ENCODE data around the gene CD4.
"Not testable (repeated sequence)": the region's sequence is repeated elsewhere in the genome, so short reads cannot be mapped to it uniquely, and the experiment has no call there.

Gene CD4

DNA sequence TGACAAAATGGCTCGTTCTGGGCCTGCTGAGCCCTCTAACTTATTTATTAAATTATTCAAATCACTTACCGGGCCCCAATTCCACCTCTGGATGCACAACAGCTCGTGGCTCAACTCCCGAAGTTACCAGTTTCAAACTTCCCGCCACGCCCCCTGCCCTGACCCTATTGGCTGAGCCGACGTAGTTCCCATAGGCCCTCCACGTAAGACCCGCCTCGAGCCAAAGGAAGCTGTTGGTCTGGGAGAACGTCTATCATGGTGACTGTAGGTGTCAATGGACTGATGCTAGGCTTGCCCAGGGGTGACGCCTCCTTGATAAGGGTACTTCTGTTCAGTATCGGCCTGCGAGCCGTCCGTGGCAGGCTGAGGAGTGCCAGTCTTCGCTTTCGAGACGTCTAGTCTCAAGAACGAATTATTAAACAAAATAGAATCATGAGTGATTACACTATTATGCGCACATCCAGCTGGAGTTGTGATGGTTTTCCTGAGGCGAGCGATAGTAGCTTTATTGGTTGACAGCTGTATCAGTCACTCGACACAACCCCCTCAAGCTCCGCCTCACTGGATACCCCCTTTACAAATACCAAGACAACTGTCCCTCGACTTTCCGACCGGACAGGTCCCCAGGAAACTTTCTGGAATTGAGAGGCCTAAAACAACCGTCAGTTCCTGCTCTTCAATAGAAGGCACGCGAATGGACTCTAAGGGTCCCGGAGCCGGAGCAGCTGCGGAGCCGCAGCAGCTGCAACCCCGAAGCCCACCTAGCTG is 62.0 kb downstream of the CD4 start, which contains the start of gene CDCA3:
Gene CDCA3, minus strand, starts transcription at position 134 of the 768 bp plus-strand sequence. CDS start 334 bp downstream, outside the sequence.
- peak; percentile 84 for DNase-seq

- DNase-seq: peak; percentile 95
Measured at GRCh38 chr12:6851921-6852650, 62.8 kb downstream of the CD4 start, which contains the start of gene USP5. Gene USP5 (plus strand): TSS chr12:6852150. CDS start chr12:6852180, 30 bp downstream.

DNA sequence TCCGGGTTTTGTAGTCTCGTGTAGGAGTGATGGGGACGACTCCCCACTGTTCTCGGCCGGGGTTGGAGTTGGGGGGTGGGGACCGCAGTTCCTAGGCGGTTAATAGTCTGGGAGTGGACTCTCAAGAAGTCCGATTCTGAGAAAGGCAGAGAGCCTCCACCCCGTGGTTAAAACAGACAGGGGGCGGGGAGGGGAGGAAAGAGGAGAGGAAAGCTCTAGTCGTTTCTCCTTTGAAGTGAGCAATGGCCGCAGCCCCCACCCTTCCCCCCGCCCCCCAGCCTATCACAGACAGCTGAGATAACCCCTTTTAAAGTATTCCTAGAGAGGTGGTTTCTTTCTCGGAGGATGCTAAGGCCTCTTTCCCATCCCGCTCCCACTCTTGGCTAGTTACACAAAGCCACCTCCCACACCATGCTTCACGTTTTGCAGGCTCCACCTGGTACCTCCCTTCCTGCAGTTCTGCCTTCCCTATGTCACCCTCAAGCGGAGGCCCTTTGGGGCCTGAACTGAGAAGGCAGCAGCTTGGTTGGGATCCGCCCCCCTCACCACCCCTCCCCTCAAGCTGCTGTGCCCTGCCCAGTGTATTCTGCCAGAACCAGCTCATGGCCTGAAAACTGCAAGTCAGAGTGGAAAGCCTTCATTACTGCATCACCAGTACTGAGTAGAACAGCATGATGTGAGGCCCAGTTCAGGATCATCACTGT is 63.5 kb downstream of the CD4 start:
- peak; percentile 60 for DNase-seq

- DNase-seq: no peak
Measured at GRCh38 chr12:6853626-6854025, 64.3 kb downstream of the CD4 start.

DNA sequence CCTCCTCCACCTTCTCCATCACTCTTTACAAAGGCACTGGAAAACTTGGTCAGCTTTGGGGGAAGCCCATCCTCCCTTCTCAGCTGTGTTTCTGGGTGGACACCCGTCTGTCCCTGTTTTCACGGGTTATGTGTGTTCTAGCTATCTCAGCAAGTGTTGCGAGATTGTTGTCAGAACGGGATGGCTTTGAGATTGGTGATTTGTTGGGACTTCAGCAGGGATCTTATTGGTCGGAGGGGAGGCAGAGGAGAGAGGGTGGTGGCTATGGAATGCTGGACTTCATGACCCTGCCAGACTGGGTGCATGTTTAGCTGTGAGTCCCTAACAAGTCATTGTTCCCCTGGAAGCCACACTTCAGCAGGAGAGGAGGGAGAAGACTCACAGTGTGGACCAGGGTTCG is 64.7 kb downstream of the CD4 start:
- DNase-seq: no peak

DNA sequence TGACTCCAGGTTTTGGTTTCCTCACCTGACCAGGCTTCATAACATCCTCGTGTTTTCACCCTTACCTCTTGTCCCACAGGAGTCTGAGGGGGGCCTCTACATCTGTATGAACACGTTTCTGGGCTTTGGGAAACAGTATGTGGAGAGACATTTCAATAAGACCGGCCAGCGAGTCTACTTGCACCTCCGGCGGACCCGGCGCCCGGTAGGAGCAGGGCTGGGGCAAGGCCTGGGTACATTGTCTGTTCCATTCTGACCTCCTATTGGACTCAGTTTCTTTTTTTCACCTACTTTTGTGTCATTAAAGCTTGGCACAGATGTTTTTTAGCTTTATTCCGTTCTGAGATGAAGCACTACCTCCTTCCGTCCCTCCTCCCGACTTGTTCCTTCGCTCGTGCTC is 66.0 kb downstream of the CD4 start:
- no peak for DNase-seq

GRCh38 chr12:6858799-6859198 is 69.5 kb downstream of the CD4 start:
- DNase-seq: no peak

DNA sequence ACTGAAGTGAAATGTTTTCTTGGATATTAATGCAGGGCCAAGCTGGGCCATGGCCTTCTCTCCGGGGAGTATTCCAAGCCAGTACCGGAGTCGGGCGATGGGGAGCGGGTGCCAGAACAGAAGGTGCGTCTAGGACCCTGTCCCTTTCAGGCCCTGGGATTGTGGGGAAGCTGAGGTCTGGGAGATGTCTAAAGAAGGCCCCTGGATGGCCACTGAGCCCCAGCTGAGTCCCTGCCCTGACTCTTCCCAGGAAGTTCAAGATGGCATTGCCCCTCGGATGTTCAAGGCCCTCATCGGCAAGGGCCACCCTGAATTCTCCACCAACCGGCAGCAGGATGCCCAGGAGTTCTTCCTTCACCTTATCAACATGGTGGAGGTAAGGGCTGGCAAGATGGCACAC is 70.8 kb downstream of the CD4 start:
- no peak for DNase-seq

GRCh38 chr12:6860942-6861341 is 71.6 kb downstream of the CD4 start:
- no peak for DNase-seq

- no peak for DNase-seq
Measured at GRCh38 chr12:6861391-6861790, 72.1 kb downstream of the CD4 start.

DNA sequence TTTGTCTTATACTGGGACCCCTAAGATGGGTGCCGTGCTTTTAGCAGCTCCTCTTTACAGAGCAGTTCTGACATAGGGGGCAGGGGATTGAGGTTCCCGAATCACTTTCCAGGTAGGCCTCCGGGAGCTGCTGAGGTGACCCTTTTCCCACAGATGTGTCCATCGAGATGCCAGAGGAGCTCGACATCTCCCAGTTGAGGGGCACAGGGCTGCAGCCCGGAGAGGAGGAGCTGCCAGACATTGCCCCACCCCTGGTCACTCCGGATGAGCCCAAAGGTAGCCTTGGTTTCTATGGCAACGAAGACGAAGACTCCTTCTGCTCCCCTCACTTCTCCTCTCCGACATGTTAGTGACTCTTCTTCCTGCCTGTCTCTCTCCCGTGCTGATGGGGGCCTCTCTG is 73.7 kb downstream of the CD4 start:
- no peak for DNase-seq

DNA sequence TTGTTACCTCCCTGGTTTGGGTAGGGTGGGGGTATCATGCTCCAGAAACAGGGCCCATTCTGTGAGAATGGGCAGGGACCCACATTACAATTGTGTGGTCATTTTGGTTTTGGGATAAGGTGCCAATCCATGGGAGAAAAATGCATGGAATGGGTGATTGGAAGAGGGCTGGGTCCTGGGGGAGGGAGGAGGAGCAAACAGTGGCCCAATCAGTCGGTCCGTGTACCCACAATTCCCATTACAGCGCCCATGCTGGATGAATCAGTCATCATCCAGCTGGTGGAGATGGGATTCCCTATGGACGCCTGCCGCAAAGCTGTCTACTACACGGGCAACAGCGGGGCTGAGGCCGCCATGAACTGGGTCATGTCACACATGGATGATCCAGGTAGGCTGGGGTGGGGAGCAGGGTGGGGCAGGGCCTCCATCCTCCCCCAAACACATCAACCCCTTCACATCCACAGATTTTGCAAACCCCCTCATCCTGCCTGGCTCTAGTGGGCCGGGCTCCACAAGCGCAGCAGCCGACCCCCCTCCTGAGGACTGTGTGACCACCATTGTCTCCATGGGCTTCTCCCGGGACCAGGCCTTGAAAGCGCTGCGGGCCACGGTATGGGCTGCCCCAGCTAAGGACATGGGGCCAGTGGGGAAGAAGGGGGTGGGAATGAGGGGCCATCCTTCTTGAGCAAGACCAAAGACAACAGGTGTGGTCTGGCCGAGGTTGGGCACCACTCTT is 74.4 kb downstream of the CD4 start:
- DNase-seq: no peak

DNA sequence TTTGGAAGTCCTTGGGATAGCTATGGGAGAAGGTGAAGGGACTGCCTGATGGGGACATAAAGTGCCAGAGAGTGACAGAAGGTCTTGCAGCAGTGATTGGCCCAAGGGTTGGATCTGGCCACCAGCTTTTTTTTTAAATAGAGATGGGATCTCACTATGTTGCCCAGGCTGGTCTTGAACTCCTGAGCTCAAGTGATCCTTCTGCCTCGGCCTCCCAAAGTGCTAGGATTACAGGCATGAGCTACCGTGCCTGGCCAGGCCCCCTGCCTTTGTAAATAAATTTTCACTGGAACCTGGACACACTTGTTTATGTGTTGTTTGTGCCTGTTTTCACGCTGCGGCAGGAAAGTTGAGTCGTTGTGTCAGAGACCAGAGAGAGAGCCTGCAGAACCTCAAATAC is 76.0 kb downstream of the CD4 start:
- not testable (repeated sequence) for DNase-seq

DNA sequence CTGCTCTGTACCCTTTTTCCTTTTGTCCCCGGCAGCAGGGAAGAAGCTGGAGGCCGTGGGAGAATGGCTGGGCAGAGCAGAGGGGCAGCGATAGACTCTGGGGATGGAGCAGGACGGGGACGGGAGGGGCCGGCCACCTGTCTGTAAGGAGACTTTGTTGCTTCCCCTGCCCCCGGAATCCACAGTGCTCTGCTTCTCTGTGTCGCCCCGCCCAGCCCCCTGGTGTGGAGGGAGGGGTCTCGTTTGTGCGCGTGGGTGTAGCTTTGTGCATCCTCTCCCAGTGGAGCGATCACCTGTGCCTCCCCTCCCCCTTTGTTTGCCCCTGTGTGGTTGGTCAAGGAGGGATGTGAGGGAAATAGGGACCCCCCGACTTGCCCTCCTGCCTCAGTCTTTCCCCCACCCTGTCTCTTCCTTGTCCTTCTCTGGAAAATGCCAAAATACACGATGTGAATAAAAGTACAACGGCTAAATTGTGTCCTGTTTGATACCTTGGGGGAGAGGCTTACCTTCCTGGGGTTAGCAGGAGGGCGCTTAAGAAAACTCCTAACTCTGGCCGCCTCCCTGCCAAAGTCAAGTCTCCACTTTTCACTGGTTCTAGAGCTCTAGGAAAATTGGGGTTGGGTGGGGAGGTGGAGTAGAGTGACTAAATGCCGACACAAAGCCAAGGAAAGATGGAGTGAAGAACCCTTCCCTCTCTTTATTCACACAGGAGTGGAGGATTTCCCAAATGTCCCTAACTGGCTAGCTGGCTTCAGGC is 77.0 kb downstream of the CD4 start:
- no peak for DNase-seq

- DNase-seq: no peak
Measured at GRCh38 chr12:6866920-6867412, 77.6 kb downstream of the CD4 start.

DNA sequence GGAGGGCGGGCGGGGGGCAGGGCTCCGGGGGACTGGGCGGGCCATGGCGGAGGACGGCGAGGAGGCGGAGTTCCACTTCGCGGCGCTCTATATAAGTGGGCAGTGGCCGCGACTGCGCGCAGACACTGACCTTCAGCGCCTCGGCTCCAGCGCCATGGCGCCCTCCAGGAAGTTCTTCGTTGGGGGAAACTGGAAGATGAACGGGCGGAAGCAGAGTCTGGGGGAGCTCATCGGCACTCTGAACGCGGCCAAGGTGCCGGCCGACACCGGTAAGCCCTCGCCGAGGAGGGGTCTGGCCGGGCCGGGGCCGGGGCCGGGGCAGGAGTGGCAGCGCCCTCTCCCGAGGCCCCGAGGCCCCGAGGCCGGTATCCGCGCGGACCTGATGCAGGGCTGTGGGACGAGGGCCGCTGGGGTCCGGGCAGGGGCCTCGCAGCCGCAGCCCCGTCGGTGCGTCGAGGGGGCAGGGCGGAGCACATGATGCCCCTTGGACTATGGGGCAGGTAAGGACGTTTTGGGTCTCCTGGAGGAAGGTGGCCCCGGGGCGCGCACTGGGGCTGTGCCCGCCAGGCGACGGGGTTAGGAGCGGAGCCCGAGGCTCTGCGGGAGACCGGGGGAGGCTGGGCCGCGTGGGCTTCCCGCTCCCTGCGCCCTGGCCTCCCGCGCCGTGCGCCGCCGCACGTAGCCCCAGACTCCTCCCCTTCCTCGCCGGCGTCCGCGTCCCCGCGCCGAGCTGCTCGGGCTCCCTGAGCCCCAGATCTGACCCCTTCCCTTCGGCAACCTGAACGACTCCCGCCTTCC is 78.3 kb downstream of the CD4 start, which contains the start of gene TPI1:
Gene TPI1, plus strand, starts transcription at position 119 of the 798 bp plus-strand sequence. Its CDS starts 36 bp downstream, at position 155.
- peak; percentile 78 for DNase-seq

DNA sequence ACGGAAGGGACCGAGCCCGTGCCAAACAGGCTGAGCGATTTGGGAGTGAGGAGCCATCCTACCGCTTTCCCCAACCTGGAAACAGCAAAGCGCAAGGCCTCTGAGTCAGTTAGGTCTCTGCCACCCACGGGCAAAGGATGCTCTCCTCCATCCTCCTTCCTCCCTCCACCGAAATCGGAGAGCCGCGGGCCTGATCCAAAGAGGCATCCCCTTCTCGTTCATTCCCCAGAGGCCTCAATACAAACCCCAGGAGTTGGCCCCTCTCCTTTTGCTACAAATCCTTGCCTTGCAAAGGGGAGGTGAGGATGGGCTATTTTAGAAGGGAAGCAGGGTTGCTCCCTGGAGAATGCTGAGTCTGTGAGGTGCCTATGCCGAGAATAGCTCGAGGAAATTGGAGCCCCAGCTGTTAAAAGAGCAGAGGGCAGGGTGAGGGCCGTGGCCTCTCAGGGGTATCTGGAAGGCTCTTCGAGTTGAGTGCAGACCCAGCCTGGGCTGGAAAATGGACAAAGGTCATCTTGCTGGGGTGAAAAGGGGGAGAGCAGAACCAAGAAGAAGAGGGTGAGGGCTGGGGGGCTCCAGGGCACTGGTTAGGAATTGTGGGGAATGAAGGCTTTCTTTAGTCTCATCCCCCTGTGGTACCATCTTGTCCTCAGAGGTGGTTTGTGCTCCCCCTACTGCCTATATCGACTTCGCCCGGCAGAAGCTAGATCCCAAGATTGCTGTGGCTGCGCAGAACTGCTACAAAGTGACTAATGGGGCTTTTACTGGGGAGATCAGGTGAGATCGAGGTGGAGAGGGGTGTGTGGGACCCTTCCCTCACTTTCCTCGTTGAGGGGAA is 79.1 kb downstream of the CD4 start:
- no peak for DNase-seq

DNA sequence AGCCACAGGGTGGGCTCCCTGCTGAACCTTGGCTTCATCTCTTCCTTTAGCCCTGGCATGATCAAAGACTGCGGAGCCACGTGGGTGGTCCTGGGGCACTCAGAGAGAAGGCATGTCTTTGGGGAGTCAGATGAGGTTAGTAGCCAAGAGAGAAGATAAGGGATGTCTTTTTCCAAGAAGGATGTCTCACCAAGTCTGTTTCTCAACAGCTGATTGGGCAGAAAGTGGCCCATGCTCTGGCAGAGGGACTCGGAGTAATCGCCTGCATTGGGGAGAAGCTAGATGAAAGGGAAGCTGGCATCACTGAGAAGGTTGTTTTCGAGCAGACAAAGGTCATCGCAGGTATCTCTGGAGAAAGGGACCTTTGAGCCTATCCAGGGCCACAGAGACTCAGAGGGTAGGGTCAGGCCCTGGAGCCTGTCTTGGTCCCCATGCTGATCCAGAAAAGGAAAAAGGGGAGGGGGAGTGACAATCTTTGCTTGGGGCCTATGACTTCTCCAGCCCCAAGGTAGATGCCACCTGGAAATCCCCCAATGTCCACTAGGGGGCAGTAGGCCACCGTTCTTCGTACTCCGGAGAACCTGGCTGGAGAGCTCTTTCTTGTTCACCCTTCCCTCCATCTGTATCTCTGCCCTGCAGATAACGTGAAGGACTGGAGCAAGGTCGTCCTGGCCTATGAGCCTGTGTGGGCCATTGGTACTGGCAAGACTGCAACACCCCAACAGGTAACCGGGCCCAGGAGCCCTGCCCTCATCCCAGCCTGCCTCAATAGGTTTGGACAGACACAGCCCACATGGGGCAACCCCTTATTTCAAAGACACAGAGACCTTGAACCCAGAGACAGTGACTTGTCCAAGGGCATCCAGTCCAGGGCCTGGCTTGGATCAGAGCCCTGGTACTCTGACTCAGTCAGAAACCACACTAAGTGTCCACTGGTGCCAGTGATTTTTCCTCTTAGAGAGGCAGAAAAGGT is 80.0 kb downstream of the CD4 start:
- peak; percentile 87 for DNase-seq

- not testable (repeated sequence) for DNase-seq
Measured at GRCh38 chr12:6870304-6870703, 81.0 kb downstream of the CD4 start.

All from activated T-cell treated with anti-CD3 and anti-CD28 coated beads, Interleukin-2, amount 50 U/mL, for 1 hour (primary cell).